Measurements from ENCODE around the gene RNASEL.

The RNASEL gene

GRCh38 chr1:182611326-182611725 lies 22.3 kb upstream of the RNASEL start:
- DNase-seq = no peak
- Histone ChIP-seq H3K27ac (no peak overlapping the region), H3K27me3 (replicated peaks) (no peaks in the 10 kb centered on the region), H3K4me3 (ENCODE audit: low read depth, low read length) (no peak overlapping the region), H3K36me3 (replicated peaks) (no peaks in the 10 kb centered on the region)
- TF ChIP-seq CTCF (IDR thresholded peaks at IDR 0.05; ENCODE audit: low read depth, low read length, missing control alignments) = no peak
- in situ Hi-C loops (cut with HindIII; ENCODE audit: low pct_ligation_motif_present, low sequenced_read_pairs) = no loop called here

GRCh38 chr1:182610606-182611194 lies 21.6 kb upstream of the RNASEL start:
- TF ChIP-seq CTCF (IDR thresholded peaks at IDR 0.05; ENCODE audit: low read depth, low read length, missing control alignments) = no peak
- no peak for DNase-seq
- in situ Hi-C loops (cut with HindIII; ENCODE audit: low pct_ligation_motif_present, low sequenced_read_pairs) = no loop called here
- no peak overlapping the region for H3K4me3 ChIP-seq (ENCODE audit: low read depth, low read length)
- no peak overlapping the region for H3K27ac ChIP-seq
- no peaks in the 10 kb centered on the region for H3K27me3 ChIP-seq (replicated peaks)
- H3K36me3 ChIP-seq (replicated peaks) = no peaks in the 10 kb centered on the region

GRCh38 chr1:182608845-182609610 lies 20.0 kb upstream of the RNASEL start:
- Histone ChIP-seq H3K27ac (no peak overlapping the region), H3K4me3 (ENCODE audit: low read depth, low read length) (no peak overlapping the region), H3K36me3 (replicated peaks) (no peaks in the 10 kb centered on the region), H3K27me3 (replicated peaks) (no peaks in the 10 kb centered on the region)
- in situ Hi-C loops (cut with HindIII; ENCODE audit: low pct_ligation_motif_present, low sequenced_read_pairs) = no loop called here
- peak; percentile 38 for DNase-seq
- TF ChIP-seq CTCF (IDR thresholded peaks at IDR 0.05; ENCODE audit: low read depth, low read length, missing control alignments) = no peak

GRCh38 chr1:182608236-182608635 lies 19.2 kb upstream of the RNASEL start:
- in situ Hi-C loops (cut with HindIII; ENCODE audit: low pct_ligation_motif_present, low sequenced_read_pairs) = no loop called here
- no peaks in the 10 kb centered on the region for H3K36me3 ChIP-seq (replicated peaks)
- H3K27me3 ChIP-seq (replicated peaks) = no peaks in the 10 kb centered on the region
- H3K4me3 ChIP-seq (ENCODE audit: low read depth, low read length) = no peak overlapping the region
- no peak overlapping the region for H3K27ac ChIP-seq
- DNase-seq = no peak
- no peak for TF ChIP-seq CTCF (IDR thresholded peaks at IDR 0.05; ENCODE audit: low read depth, low read length, missing control alignments)

GRCh38 chr1:182607566-182607965 lies 18.5 kb upstream of the RNASEL start:
- DNase-seq = no peak
- TF ChIP-seq CTCF (IDR thresholded peaks at IDR 0.05; ENCODE audit: low read depth, low read length, missing control alignments) = no peak
- in situ Hi-C loops (cut with HindIII; ENCODE audit: low pct_ligation_motif_present, low sequenced_read_pairs) = no loop called here
- H3K27me3 ChIP-seq (replicated peaks) = no peaks in the 10 kb centered on the region
- H3K27ac ChIP-seq = no peak overlapping the region
- no peak overlapping the region for H3K4me3 ChIP-seq (ENCODE audit: low read depth, low read length)
- H3K36me3 ChIP-seq (replicated peaks) = no peaks in the 10 kb centered on the region

Measured in brain microvascular endothelial cell (primary cell).